Measurements from ENCODE around the gene LRRC58.
"Not testable (repeated sequence)": the region's sequence is repeated elsewhere in the genome, so short reads cannot be mapped to it uniquely, and the experiment has no call there.

GRCh38 chr3:120377948-120378347, 28.8 kb upstream of the LRRC58 start:
- TF ChIP-seq RAD21 (IDR thresholded peaks at IDR 0.05); CTCF (IDR thresholded peaks at IDR 0.05; ENCODE audit: low read depth, low read length, missing input control); JUND (IDR thresholded peaks at IDR 0.05); YY1 (IDR thresholded peaks at IDR 0.05); FOXA1 (IDR thresholded peaks at IDR 0.05): not testable (repeated sequence)
